BLaER1 (cell line): ENCODE results near the gene MLH3.

Source experiments
- H3K27ac ChIP-seq: shearing (Covaris generic); formaldehyde crosslinking; 2 replicates; pipeline ENCODE4 v1.8.1; 2022
- H3K27me3 ChIP-seq: shearing (Covaris generic); formaldehyde crosslinking; 2 replicates; pipeline ENCODE4 v1.8.1; 2022
- H3K36me3 ChIP-seq: shearing (Covaris generic); formaldehyde crosslinking; 2 replicates; pipeline ENCODE4 v1.8.1; 2022
- H3K4me1 ChIP-seq: shearing (Covaris generic); formaldehyde crosslinking; 2 replicates; pipeline ENCODE4 v1.8.1; 2022
- H3K4me2 ChIP-seq: shearing (Covaris generic); formaldehyde crosslinking; 2 replicates; pipeline ENCODE4 v1.8.1; 2022
- H3K4me3 ChIP-seq: shearing (Covaris generic); formaldehyde crosslinking; 2 replicates; pipeline ENCODE4 v1.8.1; 2022
- H3K9ac ChIP-seq: shearing (Covaris generic); formaldehyde crosslinking; 2 replicates; pipeline ENCODE4 v1.8.1; 2022
- H3K9me3 ChIP-seq: shearing (Covaris generic); formaldehyde crosslinking; 2 replicates; pipeline ENCODE4 v1.8.1; 2022
- H4K20me1 ChIP-seq: shearing (Covaris generic); formaldehyde crosslinking; 2 replicates; pipeline ENCODE4 v1.8.1; 2022
- Cebpa-rat ChIP-seq: shearing (Covaris generic); IDR thresholded peaks from 2 replicates; pipeline ENCODE4 v1.8.1; 2022

Gene MLH3

GRCh38 chr14:74980398-74980730 lies 70.9 kb downstream of the MLH3 start:
- H3K4me3 ChIP-seq: no peak overlapping the region
- H3K9ac ChIP-seq: no peak overlapping the region
- no peaks in the 10 kb centered on the region for H4K20me1 ChIP-seq
- TF ChIP-seq Cebpa-rat: no peak
- no peaks in the 10 kb centered on the region for H3K27me3 ChIP-seq
- no peaks in the 10 kb centered on the region for H3K9me3 ChIP-seq
- 0 out of 2 replicates have a peak overlapping the region, but pooled peaks have one; percentile 50 for H3K4me2 ChIP-seq
- H3K27ac ChIP-seq: 0 out of 2 replicates have a peak overlapping the region, but pooled peaks have one; percentile 63
- H3K4me1 ChIP-seq: peaks cover 36% of the 10 kb centered on the region
- H3K36me3 ChIP-seq: no peaks in the 10 kb centered on the region

- Histone ChIP-seq H3K9ac (no peak overlapping the region), H3K9me3 (no peaks in the 10 kb centered on the region), H3K4me2 (no peak overlapping the region), H3K4me3 (no peak overlapping the region), H3K36me3 (no peaks in the 10 kb centered on the region), H3K27ac (no peak overlapping the region), H3K4me1 (peaks cover 30% of the 10 kb centered on the region), H3K27me3 (no peaks in the 10 kb centered on the region), H4K20me1 (no peaks in the 10 kb centered on the region)
- no peak for TF ChIP-seq Cebpa-rat
These were observed 71.5 kb downstream of the MLH3 start for GRCh38 chr14:74979442-74980397.

GRCh38 chr14:74979029-74979428 lies 72.2 kb downstream of the MLH3 start:
- H3K36me3 ChIP-seq: no peaks in the 10 kb centered on the region
- H3K4me3 ChIP-seq: no peak overlapping the region
- H3K9ac ChIP-seq: no peak overlapping the region
- H3K27ac ChIP-seq: no peak overlapping the region
- no peaks in the 10 kb centered on the region for H4K20me1 ChIP-seq
- H3K9me3 ChIP-seq: no peaks in the 10 kb centered on the region
- no peak overlapping the region for H3K4me2 ChIP-seq
- peaks cover 23% of the 10 kb centered on the region for H3K4me1 ChIP-seq
- TF ChIP-seq Cebpa-rat: no peak
- no peaks in the 10 kb centered on the region for H3K27me3 ChIP-seq

- H3K36me3 ChIP-seq: no peaks in the 10 kb centered on the region
- peaks cover 28% of the 10 kb centered on the region for H3K4me1 ChIP-seq
- no peak overlapping the region for H3K27ac ChIP-seq
These were observed 72.8 kb downstream of the MLH3 start for GRCh38 chr14:74978416-74978947.

GRCh38 chr14:74977901-74978385 lies 73.3 kb downstream of the MLH3 start:
- H3K9ac ChIP-seq: peak overlapping the region; percentile 38; the same call in 1 of the 2 replicates
- H4K20me1 ChIP-seq: no peaks in the 10 kb centered on the region
- no peak for TF ChIP-seq Cebpa-rat
- H3K27ac ChIP-seq: no peak overlapping the region
- no peak overlapping the region for H3K4me3 ChIP-seq
- peak overlapping the region; percentile 22; the same call in 1 of the 2 replicates for H3K4me2 ChIP-seq
- no peaks in the 10 kb centered on the region for H3K36me3 ChIP-seq
- H3K9me3 ChIP-seq: no peaks in the 10 kb centered on the region
- peaks cover 33% of the 10 kb centered on the region for H3K4me1 ChIP-seq
- H3K27me3 ChIP-seq: no peaks in the 10 kb centered on the region

More at GRCh38 chr14:74978416-74978947, 72.8 kb downstream of the MLH3 start:
- no peaks in the 10 kb centered on the region for H4K20me1 ChIP-seq
- no peak for TF ChIP-seq Cebpa-rat
- no peak overlapping the region for H3K4me3 ChIP-seq
- no peak overlapping the region for H3K9ac ChIP-seq
- no peaks in the 10 kb centered on the region for H3K27me3 ChIP-seq
- H3K9me3 ChIP-seq: no peaks in the 10 kb centered on the region
- H3K4me2 ChIP-seq: no peak overlapping the region

- Histone ChIP-seq H3K9me3 (no peaks in the 10 kb centered on the region), H3K4me2 (peak overlapping the region; percentile 22; the same call in 1 of the 2 replicates), H3K4me3 (no peak overlapping the region), H4K20me1 (no peaks in the 10 kb centered on the region), H3K36me3 (no peaks in the 10 kb centered on the region), H3K4me1 (peaks cover 34% of the 10 kb centered on the region), H3K27me3 (no peaks in the 10 kb centered on the region), H3K27ac (no peak overlapping the region), H3K9ac (peak overlapping the region; percentile 38; the same call in 1 of the 2 replicates)
- no peak for TF ChIP-seq Cebpa-rat
These were observed 73.9 kb downstream of the MLH3 start for GRCh38 chr14:74977164-74977900.

GRCh38 chr14:74976264-74977113 lies 74.8 kb downstream of the MLH3 start:
- Histone ChIP-seq H3K4me1 (peaks cover 33% of the 10 kb centered on the region), H3K9me3 (no peaks in the 10 kb centered on the region), H3K36me3 (no peaks in the 10 kb centered on the region), H4K20me1 (no peaks in the 10 kb centered on the region), H3K9ac (no peak overlapping the region), H3K27ac (no peak overlapping the region), H3K4me3 (no peak overlapping the region), H3K4me2 (no peak overlapping the region), H3K27me3 (no peaks in the 10 kb centered on the region)
- TF ChIP-seq Cebpa-rat: no peak

- Histone ChIP-seq H3K4me2 (no peak overlapping the region), H3K27me3 (no peaks in the 10 kb centered on the region), H3K9me3 (no peaks in the 10 kb centered on the region), H4K20me1 (no peaks in the 10 kb centered on the region), H3K9ac (no peak overlapping the region), H3K27ac (no peak overlapping the region), H3K4me3 (no peak overlapping the region), H3K4me1 (peaks cover 20% of the 10 kb centered on the region), H3K36me3 (no peaks in the 10 kb centered on the region)
- no peak for TF ChIP-seq Cebpa-rat
These were observed 76.0 kb downstream of the MLH3 start for GRCh38 chr14:74975059-74975810.
